KMS-11 (cell line): ENCODE data around the gene GABBR2.

Experiments
- H2AFZ ChIP-seq: fragments of 200-600 bp; sonication (generic); 2 replicates; pipeline ENCODE4 v1.6.1; 2016; ENCODE audit warnings: antibody characterized with exemption, mixed run types, low read depth
- H3K27ac ChIP-seq: fragments of 200-600 bp; sonication (generic); 2 replicates; pipeline ENCODE4 v1.6.1; 2016; ENCODE audit warnings: mild to moderate bottlenecking, mixed run types
- H3K27me3 ChIP-seq: fragments of 200-600 bp; sonication (generic); 2 replicates; pipeline ENCODE4 v1.6.1; 2017; ENCODE audit warnings: mild to moderate bottlenecking, low read depth, mixed run types, moderate library complexity; ENCODE audit not compliant: insufficient read depth
- H3K36me3 ChIP-seq: fragments of 200-600 bp; sonication (generic); 2 replicates; pipeline ENCODE4 v1.6.1; 2017; ENCODE audit warnings: mild to moderate bottlenecking, mixed run types; ENCODE audit not compliant: insufficient read depth
- H3K4me1 ChIP-seq: fragments of 200-600 bp; sonication (generic); 2 replicates; pipeline ENCODE4 v1.6.1; 2016; ENCODE audit warnings: mild to moderate bottlenecking, low read depth, mixed run types; ENCODE audit not compliant: poor library complexity, severe bottlenecking
- H3K4me2 ChIP-seq: fragments of 200-600 bp; sonication (generic); 2 replicates; pipeline ENCODE4 v1.7.0; 2016; ENCODE audit warnings: mild to moderate bottlenecking, mixed run types
- H3K4me3 ChIP-seq: fragments of 200-600 bp; sonication (generic); IDR thresholded peaks from 2 replicates; pipeline ENCODE4 v1.6.1; 2017; ENCODE audit warnings: low read depth, low read length, mixed read lengths; ENCODE audit not compliant: insufficient read depth
- H3K79me2 ChIP-seq: fragments of 200-600 bp; sonication (generic); 2 replicates; pipeline ENCODE4 v1.6.1; 2016; ENCODE audit warnings: low read depth, mixed run types; ENCODE audit not compliant: insufficient read depth
- H3K9ac ChIP-seq: fragments of 200-600 bp; sonication (generic); 2 replicates; pipeline ENCODE4 v1.6.1; 2016; ENCODE audit warnings: mild to moderate bottlenecking, mixed run types
- H4K20me1 ChIP-seq: fragments of 200-600 bp; sonication (generic); 2 replicates; pipeline ENCODE4 v1.6.1; 2016; ENCODE audit warnings: mild to moderate bottlenecking, mixed run types; ENCODE audit not compliant: insufficient read depth
- CTCF ChIP-seq: fragments of 200-600 bp; sonication (generic); conservative IDR thresholded peaks from 2 replicates; pipeline ENCODE4 v1.6.1; 2017; ENCODE audit warnings: low read depth, mild to moderate bottlenecking, antibody characterized with exemption, low read length, moderate library complexity, mixed read lengths

The GABBR2 gene

GRCh38 chr9:98425079-98425478 lies 283.7 kb downstream of the GABBR2 start:
- Histone ChIP-seq H3K4me2 (no peak overlapping the region), H3K4me1 (no peaks in the 10 kb centered on the region), H3K9ac (no peak overlapping the region), H3K4me3 (no peak overlapping the region), H2AFZ (no peak overlapping the region), H3K27ac (no peak overlapping the region), H3K79me2 (no peaks in the 10 kb centered on the region), H3K36me3 (no peaks in the 10 kb centered on the region), H4K20me1 (no peaks in the 10 kb centered on the region), H3K27me3 (no peaks in the 10 kb centered on the region)
- no peak for TF ChIP-seq CTCF

- no peaks in the 10 kb centered on the region for H3K36me3 ChIP-seq
- H3K4me3 ChIP-seq, result no peak overlapping the region
- TF ChIP-seq CTCF, result no peak
- H3K4me1 ChIP-seq, result no peaks in the 10 kb centered on the region
- no peak overlapping the region for H3K4me2 ChIP-seq
- H4K20me1 ChIP-seq, result no peaks in the 10 kb centered on the region
- H3K27ac ChIP-seq, result no peak overlapping the region
- H3K27me3 ChIP-seq, result no peaks in the 10 kb centered on the region
- H2AFZ ChIP-seq, result no peak overlapping the region
- H3K9ac ChIP-seq, result no peak overlapping the region
- no peaks in the 10 kb centered on the region for H3K79me2 ChIP-seq
Observed at GRCh38 chr9:98419260-98419603, 289.5 kb downstream of the GABBR2 start.

- H3K4me3 ChIP-seq, result no peak overlapping the region
- no peaks in the 10 kb centered on the region for H3K4me1 ChIP-seq
- no peaks in the 10 kb centered on the region for H3K27me3 ChIP-seq
- no peaks in the 10 kb centered on the region for H4K20me1 ChIP-seq
- H3K4me2 ChIP-seq, result no peak overlapping the region
- no peak overlapping the region for H3K9ac ChIP-seq
- no peak overlapping the region for H2AFZ ChIP-seq
- no peak overlapping the region for H3K27ac ChIP-seq
- TF ChIP-seq CTCF, result no peak
- no peaks in the 10 kb centered on the region for H3K36me3 ChIP-seq
- H3K79me2 ChIP-seq, result no peaks in the 10 kb centered on the region
Observed at GRCh38 chr9:98418578-98419259, 290.0 kb downstream of the GABBR2 start.

GRCh38 chr9:98416294-98417248 lies 292.2 kb downstream of the GABBR2 start:
- TF ChIP-seq CTCF, result no peak
- Histone ChIP-seq H4K20me1 (no peaks in the 10 kb centered on the region), H3K9ac (no peak overlapping the region)

More at GRCh38 chr9:98416294-98417248, 292.2 kb downstream of the GABBR2 start:
- no peak overlapping the region for H3K27ac ChIP-seq
- H3K79me2 ChIP-seq, result no peaks in the 10 kb centered on the region
- H2AFZ ChIP-seq, result no peak overlapping the region
- no peaks in the 10 kb centered on the region for H3K4me1 ChIP-seq
- no peak overlapping the region for H3K4me2 ChIP-seq
- no peaks in the 10 kb centered on the region for H3K36me3 ChIP-seq
- no peak overlapping the region for H3K4me3 ChIP-seq
- H3K27me3 ChIP-seq, result no peaks in the 10 kb centered on the region
